K562 (cell line): ENCODE data around the gene HOXA11. TPM values are rescaled to one million over a fixed set of nuclear protein-coding genes. Genes with fewer than 3 reads are reported as not detected.

Source experiments
- CAMTA2 ChIP-seq: fragments of 250-450 bp; sonication (Bioruptor Pico); conservative IDR thresholded peaks from 2 replicates; pipeline ENCODE4 v1.5.1; 2022
- DACH1 ChIP-seq: fragments of 450-650 bp; IDR thresholded peaks from 2 replicates; pipeline ENCODE4 v1.6.1; 2018; ENCODE audit not compliant: partially characterized antibody
- DLX4 ChIP-seq: fragments of 250-450 bp; sonication (Bioruptor Pico); IDR thresholded peaks from 2 replicates; pipeline ENCODE4 v1.6.1; 2021; ENCODE audit warnings: mild to moderate bottlenecking
- FOSL1 ChIP-seq: fragments of 200-800 bp; sonication (Bioruptor generic); conservative IDR thresholded peaks from 2 replicates; pipeline ENCODE4 v1.6.1; 2016; ENCODE audit warnings: missing genetic modification characterization, missing compliant biosample characterization
- NFRKB ChIP-seq: fragments of 450-650 bp; IDR thresholded peaks from 2 replicates; pipeline ENCODE4 v1.6.1; 2016; ENCODE audit warnings: low read depth
- NFYB ChIP-seq: IDR thresholded peaks from 2 replicates; pipeline ENCODE4 v1.6.1; 2011; ENCODE audit warnings: mild to moderate bottlenecking, moderate library complexity; ENCODE audit not compliant: insufficient read length; ENCODE audit errors: extremely low read depth
- RAD21 ChIP-seq, 2 experiments: fragments of 250-450 bp in 1 of 2; fragments of 450-650 bp in 1 of 2; sonication (Bioruptor Pico) in 1 of 2; formaldehyde crosslinking in 1 of 2; IDR thresholded peaks in 1 of 2; conservative IDR thresholded peaks in 1 of 2; 2 replicates each; pipeline versions ENCODE4 v1.4.0 to v1.8.0; 2020 to 2022; ENCODE audit warnings: mild to moderate bottlenecking in 2 of 2, moderate library complexity in 1 of 2
- ZBTB26 ChIP-seq: fragments of 450-650 bp; formaldehyde crosslinking; IDR thresholded peaks from 2 replicates; pipeline ENCODE4 v1.4.0; 2022; ENCODE audit warnings: missing genetic modification characterization
- ZNF347 ChIP-seq: fragments of 450-650 bp; formaldehyde crosslinking; IDR thresholded peaks from 2 replicates; pipeline ENCODE4 v1.4.0; 2020; ENCODE audit warnings: low read depth, mild to moderate bottlenecking, moderate library complexity
- polyA plus RNA-seq, 8 experiments: library from polyadenylated mRNA; depleted of rRNA in 4 of 8; stranded (reverse) in 5 of 8; unstranded in 3 of 8; fragments of >200 nt; fragmentation: Nextera tagmentation in 2 of 8; fragmentation: Illumina TruSeq in 1 of 8; extraction: Ambion mirVana in 2 of 8; extraction: Trizol in 1 of 8; gene quantifications; 2 replicates each; pipeline versions ENCODE4 v1.2.1 to v1.2.3, GENCODE V29; 2011 to 2014; ENCODE audit warnings: inconsistent platforms in 1 of 8, missing spikeins in 1 of 8
- total RNA-seq, 7 experiments: library from RNA; depleted of rRNA in 6 of 7; stranded (reverse); fragments of >200 nt in 6 of 7; fragmentation: Illumina TruSeq in 2 of 7; extraction: Trizol in 2 of 7; gene quantifications; 2 replicates each; pipeline versions ENCODE4 v1.2.1 to v1.2.3, GENCODE V29; 2011 to 2021; ENCODE audit warnings: low replicate concordance in 1 of 7

Gene HOXA11
- total and polyA plus RNA-seq, 9 of the 15 experiments (the other 6 are each of a cell fraction or from before 2014, with no cell fraction given), result not detected

GRCh38 chr7:27189295-27189996 is 4.4 kb upstream of the HOXA11 start (continued):
- no peak for TF ChIP-seq RAD21 (CRISPR knock-in tag; conservative IDR thresholded peaks at IDR 0.05 in 1 of 2, IDR thresholded peaks at IDR 0.05 in 1 of 2)
- no peak for TF ChIP-seq DLX4 (CRISPR knock-in tag)
- TF ChIP-seq ZNF347 (CRISPR knock-in tag), result no peak
- TF ChIP-seq ZBTB26, result no peak
- TF ChIP-seq DACH1, result no peak
- TF ChIP-seq CAMTA2 (CRISPR knock-in tag), result no peak
- TF ChIP-seq FOSL1, result no peak
- no peak for TF ChIP-seq NFYB
- no peak for TF ChIP-seq NFRKB
